Measurements from ENCODE around the gene GATAD1.

The GATAD1 gene

DNA sequence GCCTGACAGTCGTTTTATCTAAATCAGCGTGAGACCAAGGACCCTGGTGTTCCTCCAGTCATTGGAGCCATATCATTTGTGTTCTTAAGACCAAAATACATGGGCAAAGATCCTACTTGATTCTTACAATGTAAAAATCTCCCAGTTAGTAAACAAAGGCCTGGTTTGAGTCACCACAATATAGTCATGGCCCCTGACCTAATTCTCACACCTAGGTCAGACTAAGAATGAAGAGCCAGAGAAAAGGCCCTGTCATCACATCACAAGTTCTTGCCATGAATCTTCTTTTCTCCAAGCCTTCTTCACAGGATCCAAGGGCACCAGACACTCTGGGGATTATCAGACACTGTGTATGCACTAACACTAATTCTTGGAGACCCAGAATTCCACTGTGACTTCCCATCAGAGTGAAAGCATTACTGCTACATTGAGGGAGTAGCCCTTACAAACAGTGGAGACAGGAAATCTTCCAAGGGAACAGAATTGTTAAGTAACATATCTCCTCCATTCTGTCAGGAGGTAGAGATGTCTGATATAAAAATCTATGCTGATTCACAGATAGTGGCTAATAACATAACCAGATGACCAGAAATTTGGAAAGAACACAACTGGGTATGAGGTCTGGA lies 38.1 kb downstream of the GATAD1 start:
- no peak for DNase-seq

DNA sequence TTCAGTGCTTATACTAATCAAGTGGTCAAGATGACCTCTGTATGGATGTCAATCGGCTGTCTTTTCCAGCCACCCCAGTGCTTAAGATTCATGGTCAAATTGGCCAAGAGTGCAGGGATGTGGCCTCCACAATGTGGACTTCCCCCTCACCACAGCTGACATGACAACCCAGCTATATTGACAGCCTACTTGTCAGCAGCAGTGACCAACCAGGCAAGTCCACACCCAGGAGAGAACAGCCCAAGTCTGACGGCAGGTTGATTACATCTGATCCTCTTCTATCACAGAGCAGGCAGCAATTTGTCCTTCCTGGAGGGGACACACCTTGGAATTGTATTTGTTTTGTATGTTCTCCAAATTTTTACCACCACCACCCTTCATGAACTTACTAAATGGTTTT lies 38.7 kb downstream of the GATAD1 start:
- no peak for DNase-seq

- no peak for DNase-seq
Measured at GRCh38 chr7:92487804-92488203, 40.5 kb downstream of the GATAD1 start.

DNA sequence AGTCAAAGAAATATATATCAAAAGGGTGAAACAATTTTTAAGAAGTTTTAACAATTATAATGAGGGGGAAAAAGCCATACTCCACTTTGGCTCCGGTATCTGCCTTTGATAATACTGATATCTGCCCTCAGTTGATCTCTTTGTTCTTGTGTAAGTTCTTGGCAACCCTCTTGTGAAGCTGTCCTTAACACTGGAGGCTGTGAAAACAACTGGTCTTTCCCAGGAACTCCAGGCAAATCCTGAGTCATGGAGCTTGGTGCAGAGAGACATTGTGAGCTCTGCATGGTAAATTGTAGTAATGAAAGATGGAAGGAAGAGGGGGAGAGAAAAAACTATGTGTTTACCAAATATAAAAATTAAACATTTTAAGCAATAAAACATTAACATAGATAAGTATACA lies 42.4 kb downstream of the GATAD1 start:
- DNase-seq = no peak

- DNase-seq = no peak
Measured at GRCh38 chr7:92496876-92497275, 49.6 kb downstream of the GATAD1 start.

- DNase-seq = no peak
Measured at GRCh38 chr7:92498557-92498956, 51.3 kb downstream of the GATAD1 start.

GRCh38 chr7:92503767-92504166 lies 56.5 kb downstream of the GATAD1 start:
- no peak for DNase-seq

DNA sequence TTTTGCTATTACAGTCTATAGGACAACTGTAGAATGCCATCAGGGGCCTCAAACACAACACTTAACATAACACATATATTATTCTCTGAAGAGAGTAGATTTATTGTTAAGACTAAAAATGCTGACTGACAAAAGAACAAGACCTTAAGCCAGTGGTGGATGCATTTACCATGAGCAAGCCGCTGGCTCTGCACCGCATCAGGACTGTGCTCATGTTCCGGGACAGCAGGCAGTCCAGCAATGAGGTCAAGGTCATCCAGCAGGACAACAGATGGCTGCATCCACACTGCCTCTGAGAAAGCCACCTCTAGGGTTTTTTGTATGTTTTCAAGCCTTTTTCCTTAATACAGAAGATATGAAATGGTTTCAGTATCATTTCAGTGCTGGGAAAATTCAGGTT lies 57.3 kb downstream of the GATAD1 start:
- no peak for DNase-seq

GRCh38 chr7:92506363-92506762 lies 59.1 kb downstream of the GATAD1 start:
- DNase-seq = no peak

DNA sequence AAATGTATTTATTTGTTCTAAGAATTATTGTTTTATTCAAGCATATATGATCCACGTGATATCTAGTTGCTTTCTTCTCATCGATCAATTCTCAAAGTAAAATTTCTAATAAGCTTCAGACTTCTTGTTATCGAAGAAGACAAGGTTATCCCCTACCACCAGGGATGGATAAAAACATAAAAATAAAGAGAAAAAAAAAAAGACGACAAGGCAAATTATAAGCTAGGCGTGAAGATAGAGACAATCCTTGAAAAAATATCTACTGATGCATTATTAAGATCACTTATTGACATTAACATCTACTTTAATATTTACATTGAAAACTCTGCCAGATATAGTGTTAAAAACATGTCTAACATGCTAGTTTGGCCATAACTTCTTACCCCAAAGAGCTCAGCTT lies 61.7 kb downstream of the GATAD1 start:
- DNase-seq = no peak

All from activated CD8-positive, alpha-beta memory T cell treated with anti-CD3 and anti-CD28 coated beads for 24 hours (primary cell).